Prostate gland (tissue), 2 donors: ENCODE measurements around the gene YBX3.

Experiments
- POLR2AphosphoS5 ChIP-seq: sonication (generic); formaldehyde crosslinking; IDR thresholded peaks from one replicate; pipeline ENCODE4 v1.6.1; 2017; ENCODE audit warnings: antibody characterized with exemption
- TF ChIP-seq, protein P1 (sequence below), 4 experiments: fragments of 200-600 bp in 2 of 4; fragments of 450-650 bp in 2 of 4; sonication (generic) in 2 of 4; IDR thresholded peaks; 1 replicate in 3 of 4; 2 replicates in 1 of 4; pipeline ENCODE4 v1.5.1; 2016 to 2019; ENCODE audit warnings: antibody characterized with exemption in 4 of 4, mild to moderate bottlenecking in 2 of 4, moderate library complexity in 2 of 4

DNA sequence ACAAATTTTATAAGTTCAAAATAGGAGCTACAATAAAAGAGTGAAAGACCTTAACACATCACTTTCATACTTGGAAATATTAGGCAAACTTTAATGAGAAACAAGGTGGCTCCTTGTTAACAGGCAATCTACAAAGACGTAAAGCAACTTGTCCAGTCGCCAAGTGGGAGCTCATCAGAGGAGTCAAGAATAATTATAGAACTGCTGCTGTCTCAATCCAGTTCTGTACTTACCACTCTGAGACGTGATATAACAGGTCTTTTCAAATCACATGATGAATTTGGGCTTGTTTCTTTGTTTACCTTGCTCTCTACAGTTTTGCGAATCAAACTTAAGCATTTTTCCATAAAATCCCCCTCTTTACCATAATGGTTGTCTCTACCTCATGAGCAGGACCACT, 3.6 kb downstream of the YBX3 start:
- TF ChIP-seq, protein P1, sequence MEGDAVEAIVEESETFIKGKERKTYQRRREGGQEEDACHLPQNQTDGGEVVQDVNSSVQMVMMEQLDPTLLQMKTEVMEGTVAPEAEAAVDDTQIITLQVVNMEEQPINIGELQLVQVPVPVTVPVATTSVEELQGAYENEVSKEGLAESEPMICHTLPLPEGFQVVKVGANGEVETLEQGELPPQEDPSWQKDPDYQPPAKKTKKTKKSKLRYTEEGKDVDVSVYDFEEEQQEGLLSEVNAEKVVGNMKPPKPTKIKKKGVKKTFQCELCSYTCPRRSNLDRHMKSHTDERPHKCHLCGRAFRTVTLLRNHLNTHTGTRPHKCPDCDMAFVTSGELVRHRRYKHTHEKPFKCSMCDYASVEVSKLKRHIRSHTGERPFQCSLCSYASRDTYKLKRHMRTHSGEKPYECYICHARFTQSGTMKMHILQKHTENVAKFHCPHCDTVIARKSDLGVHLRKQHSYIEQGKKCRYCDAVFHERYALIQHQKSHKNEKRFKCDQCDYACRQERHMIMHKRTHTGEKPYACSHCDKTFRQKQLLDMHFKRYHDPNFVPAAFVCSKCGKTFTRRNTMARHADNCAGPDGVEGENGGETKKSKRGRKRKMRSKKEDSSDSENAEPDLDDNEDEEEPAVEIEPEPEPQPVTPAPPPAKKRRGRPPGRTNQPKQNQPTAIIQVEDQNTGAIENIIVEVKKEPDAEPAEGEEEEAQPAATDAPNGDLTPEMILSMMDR (IDR thresholded peaks at IDR 0.05) = no peak
- TF ChIP-seq POLR2AphosphoS5 = peak; percentile 37
